IPS DF 4.7 (cell line): Measurements from ENCODE around the gene YTHDF1.

Experiments
- DNase-seq: peaks from one replicate; pipeline ENCODE4 v3.0.0-alpha.2; 2013; ENCODE audit warnings: low spot score; ENCODE audit errors: extremely low read depth

Gene YTHDF1

GRCh38 chr20:63186528-63187316, 29.2 kb downstream of the YTHDF1 start:
- DNase-seq: no peak

DNA sequence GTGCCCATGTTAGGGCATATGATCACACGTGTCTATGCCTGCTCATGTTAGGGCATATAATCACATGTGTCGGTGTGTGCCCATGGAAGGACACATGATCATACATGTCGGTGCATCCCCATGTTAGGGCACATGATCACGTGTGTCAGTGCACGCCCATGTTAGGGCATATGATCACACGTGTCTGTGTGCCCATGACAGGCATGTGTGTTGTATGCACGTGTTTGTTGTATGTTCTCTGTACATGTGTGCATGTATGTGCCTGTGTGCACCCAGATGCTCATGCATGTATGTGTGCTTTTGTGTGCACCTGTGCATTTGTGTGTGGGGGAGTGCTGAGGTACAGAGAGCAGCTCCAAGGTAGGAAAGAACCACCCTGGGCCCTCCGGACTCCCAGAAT, 29.8 kb downstream of the YTHDF1 start:
- no peak for DNase-seq

GRCh38 chr20:63185215-63185796, 30.6 kb downstream of the YTHDF1 start:
- DNase-seq: no peak

GRCh38 chr20:63183422-63184146, 32.3 kb downstream of the YTHDF1 start:
- DNase-seq: no peak

DNA sequence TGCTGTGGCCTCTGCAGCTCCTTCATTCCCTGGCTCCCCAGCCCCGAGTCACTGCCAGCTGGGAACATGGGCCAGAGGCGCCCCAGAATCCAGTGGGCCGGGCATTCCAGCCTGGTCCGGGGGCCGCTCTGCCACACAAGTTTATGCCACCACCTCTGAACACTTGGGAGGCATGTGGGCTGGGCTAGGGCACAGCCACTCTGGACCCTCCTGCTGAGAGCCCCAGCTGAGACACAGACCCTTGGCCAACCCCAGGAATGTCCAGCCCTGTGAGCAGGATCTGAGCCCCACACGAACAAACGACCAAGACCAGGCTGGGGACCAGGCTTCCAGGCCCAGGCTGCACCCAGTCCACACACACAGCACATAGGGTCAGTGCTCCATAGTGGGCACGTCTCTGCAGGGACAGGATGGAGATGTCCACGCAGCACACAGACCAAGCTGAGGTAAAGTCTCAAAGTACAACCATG, 33.0 kb downstream of the YTHDF1 start:
- DNase-seq: no peak

GRCh38 chr20:63182425-63182824, 33.5 kb downstream of the YTHDF1 start:
- no peak for DNase-seq

DNA sequence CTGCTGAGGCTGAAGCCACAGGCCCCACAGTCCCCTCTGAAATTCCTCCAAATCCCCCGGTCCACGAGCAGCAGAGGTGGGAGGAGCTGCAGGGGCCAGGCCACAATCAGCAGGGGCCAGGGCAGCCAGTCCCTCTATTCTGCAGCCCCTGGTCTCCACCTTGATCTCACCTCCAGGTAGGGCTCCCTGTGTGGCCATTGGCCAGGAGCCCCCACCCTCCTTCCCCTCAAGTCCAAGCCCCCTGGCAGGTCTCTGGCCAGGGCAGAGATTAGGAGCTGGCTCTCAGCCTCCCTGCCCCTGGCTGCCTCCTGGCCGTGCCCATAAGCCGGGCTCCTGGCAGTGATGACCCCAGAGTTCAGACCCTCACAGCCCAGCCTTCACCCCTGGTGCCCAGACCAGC, 34.7 kb downstream of the YTHDF1 start:
- no peak for DNase-seq

DNA sequence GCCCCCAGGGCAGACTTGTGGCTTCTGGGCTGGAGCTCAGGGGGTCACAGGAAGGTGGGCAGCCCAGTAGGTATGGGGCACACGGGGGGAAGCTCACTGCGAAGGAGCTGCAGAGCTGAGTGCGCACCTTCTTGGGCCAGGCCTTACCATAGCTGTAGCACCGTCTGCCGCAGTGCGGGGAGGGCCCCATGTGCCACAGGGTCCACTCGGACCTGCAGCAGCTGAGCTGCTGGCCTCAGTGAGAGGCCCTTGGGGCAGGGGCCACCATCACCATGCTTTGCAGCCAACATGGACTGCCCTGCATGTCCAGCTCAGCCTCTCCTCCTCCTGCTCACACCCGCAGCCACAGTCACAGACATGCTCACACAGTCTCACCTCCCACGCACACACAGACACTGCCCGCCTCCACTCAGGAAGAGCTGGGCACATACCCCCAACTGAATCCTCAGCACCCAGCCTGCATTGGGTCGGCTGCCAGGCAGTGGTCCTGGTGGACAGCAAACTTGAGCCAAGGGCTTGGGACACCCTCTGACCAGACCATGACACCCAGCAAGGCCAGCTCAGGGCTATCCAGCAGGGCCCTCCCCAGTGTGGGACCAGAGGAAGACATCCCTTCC, 35.3 kb downstream of the YTHDF1 start:
- no peak for DNase-seq

- no peak for DNase-seq
These were observed 36.0 kb downstream of the YTHDF1 start for GRCh38 chr20:63179687-63180568.

GRCh38 chr20:63178889-63179686, 36.8 kb downstream of the YTHDF1 start:
- DNase-seq: no peak

DNA sequence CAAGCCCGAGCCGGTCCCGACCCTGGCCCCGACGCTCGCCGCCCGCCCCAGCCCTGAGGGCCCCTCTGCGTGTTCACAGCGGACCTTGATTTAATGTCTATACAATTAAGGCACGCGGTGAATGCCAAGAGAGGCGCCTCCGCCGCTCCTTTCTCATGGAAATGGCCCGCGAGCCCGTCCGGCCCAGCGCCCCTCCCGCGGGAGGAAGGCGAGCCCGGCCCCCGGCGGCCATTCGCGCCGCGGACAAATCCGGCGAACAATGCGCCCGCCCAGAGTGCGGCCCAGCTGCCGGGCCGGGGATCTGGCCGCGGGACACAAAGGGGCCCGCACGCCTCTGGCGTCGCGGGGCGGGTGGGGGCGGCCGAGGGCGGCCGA, 37.5 kb downstream of the YTHDF1 start:
- DNase-seq: no peak

GRCh38 chr20:63177785-63178445, 38.0 kb downstream of the YTHDF1 start:
- no peak for DNase-seq

DNA sequence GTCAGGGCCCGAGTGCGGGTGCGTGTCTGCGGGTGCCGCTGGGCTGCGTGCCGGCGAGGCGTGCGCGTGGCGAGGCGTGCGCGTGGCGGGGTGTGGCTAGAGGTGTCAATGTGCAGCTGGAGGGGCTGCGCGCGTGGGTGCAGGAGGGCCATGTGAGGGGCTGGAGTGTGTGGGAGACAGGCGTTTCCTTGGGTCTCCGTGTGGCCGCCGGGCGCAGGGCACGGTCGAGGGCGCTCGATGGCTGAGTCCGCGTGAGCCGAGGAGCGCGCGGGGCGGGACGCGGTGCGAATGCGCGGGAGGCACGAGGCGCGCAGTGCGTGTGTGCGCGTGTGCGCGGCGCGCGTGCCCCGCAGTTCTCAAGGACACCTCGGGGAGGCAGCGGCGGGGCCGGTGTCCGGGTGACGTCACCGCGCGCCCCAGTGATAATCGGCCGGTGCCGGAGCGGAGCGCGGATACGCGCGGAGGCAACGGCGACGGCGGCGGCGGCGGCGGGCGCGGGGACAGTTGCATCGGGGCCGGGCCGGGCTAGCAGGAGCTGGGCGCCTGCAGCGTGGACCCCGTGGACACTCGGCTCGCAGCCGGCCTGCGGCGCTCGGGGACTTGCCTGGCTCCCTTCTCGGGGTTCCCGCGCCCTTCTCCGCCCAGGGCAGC, 38.7 kb downstream of the YTHDF1 start:
- DNase-seq: no peak

- no peak for DNase-seq
These were observed 39.4 kb downstream of the YTHDF1 start for GRCh38 chr20:63176427-63177133.

GRCh38 chr20:63176034-63176426, 39.9 kb downstream of the YTHDF1 start:
- DNase-seq: no peak

- no peak for DNase-seq
These were observed 40.7 kb downstream of the YTHDF1 start for GRCh38 chr20:63175038-63175895.

GRCh38 chr20:63174309-63175037, 41.5 kb downstream of the YTHDF1 start:
- DNase-seq: no peak
